Measurements from ENCODE around the gene ITFG1.

Gene ITFG1

GRCh38 chr16:47278306-47278970, 182.4 kb downstream of the ITFG1 start:
- TF ChIP-seq ZNF248 (tag by site-specific recombination; IDR thresholded peaks at IDR 0.05) (no peak), ZNF133 (tag by site-specific recombination; IDR thresholded peaks at IDR 0.05) (no peak), HOXA7 (CRISPR knock-in tag; IDR thresholded peaks at IDR 0.05; ENCODE audit: borderline replicate concordance) (no peak), ZNF140 (tag by site-specific recombination; IDR thresholded peaks at IDR 0.05) (no peak), PRDM1 (tag by site-specific recombination; IDR thresholded peaks at IDR 0.05) (no peak), ZNF114 (tag by site-specific recombination; IDR thresholded peaks at IDR 0.05) (no peak), PBX3 (CRISPR knock-in tag; IDR thresholded peaks at IDR 0.05) (no peak), ZNF16 (tag by site-specific recombination; IDR thresholded peaks at IDR 0.05; ENCODE audit: low read depth) (no peak), ZNF354C (tag by site-specific recombination; IDR thresholded peaks at IDR 0.05; ENCODE audit: borderline replicate concordance, low read depth) (no peak), ZNF701 (tag by site-specific recombination; IDR thresholded peaks at IDR 0.05) (no peak), ZNF555 (tag by site-specific recombination; conservative IDR thresholded peaks at IDR 0.05) (no peak), ZNF626 (tag by site-specific recombination; IDR thresholded peaks at IDR 0.05) (no peak), ZNF48 (tag by site-specific recombination; IDR thresholded peaks at IDR 0.05) (no peak), ZNF202 (tag by site-specific recombination; IDR thresholded peaks at IDR 0.05; ENCODE audit: borderline replicate concordance) (no peak)
- Histone ChIP-seq H3K4me1 (ENCODE audit: control insufficient read depth, insufficient read depth, low read length) (no peaks in the 10 kb centered on the region), H3K9me3 (ENCODE audit: control insufficient read depth, insufficient read depth, low read depth, low read length) (no peaks in the 10 kb centered on the region), H3K36me3 (ENCODE audit: control insufficient read depth in 2 of 2, insufficient read depth in 1 of 2, low read length in 2 of 2) (no peaks in the 10 kb centered on the region), H3K27ac (ENCODE audit: extremely low read depth, low read depth, low read length) (no peak overlapping the region), H3K4me3 (ENCODE audit: low read depth, low read length) (no peak overlapping the region)
- CTCF ChIA-PET = no interaction called here
- POLR2A ChIA-PET = no interaction called here

GRCh38 chr16:47276522-47276921, 184.3 kb downstream of the ITFG1 start:
- H3K4me3 ChIP-seq (ENCODE audit: low read depth, low read length) = no peak overlapping the region
- H3K9me3 ChIP-seq (ENCODE audit: control insufficient read depth, insufficient read depth, low read depth, low read length) = no peaks in the 10 kb centered on the region
- no peaks in the 10 kb centered on the region for H3K4me1 ChIP-seq (ENCODE audit: control insufficient read depth, insufficient read depth, low read length)
- POLR2A ChIA-PET = no interaction called here
- no peaks in the 10 kb centered on the region for H3K36me3 ChIP-seq (ENCODE audit: control insufficient read depth in 2 of 2, insufficient read depth in 1 of 2, low read length in 2 of 2)
- H3K27ac ChIP-seq (ENCODE audit: extremely low read depth, low read depth, low read length) = no peak overlapping the region
- TF ChIP-seq ZNF24 (tag by site-specific recombination; IDR thresholded peaks at IDR 0.05) (no peak), HOXC10 (CRISPR knock-in tag; IDR thresholded peaks at IDR 0.05) (no peak), BCL11B (tag by site-specific recombination; IDR thresholded peaks at IDR 0.05; ENCODE audit: low read depth) (no peak), ZNF776 (tag by site-specific recombination; IDR thresholded peaks at IDR 0.05; ENCODE audit: borderline replicate concordance) (no peak), ZNF843 (tag by site-specific recombination; IDR thresholded peaks at IDR 0.05) (no peak), TCF7L2 (IDR thresholded peaks at IDR 0.05; ENCODE audit: borderline replicate concordance, low read depth, low read length) (no peak), YY1 (tag by site-specific recombination; IDR thresholded peaks at IDR 0.05) (no peak), ZNF768 (tag by site-specific recombination; IDR thresholded peaks at IDR 0.05) (no peak), HOXD13 (CRISPR knock-in tag; IDR thresholded peaks at IDR 0.05; ENCODE audit: borderline replicate concordance) (no peak), ZBTB7A (tag by site-specific recombination; IDR thresholded peaks at IDR 0.05; ENCODE audit: low read depth) (no peak), SCRT2 (tag by site-specific recombination; IDR thresholded peaks at IDR 0.05) (no peak), ZNF76 (tag by site-specific recombination; IDR thresholded peaks at IDR 0.05; ENCODE audit: borderline replicate concordance, low read depth) (no peak), SP2 (tag by site-specific recombination; IDR thresholded peaks at IDR 0.05) (no peak)
- TF ChIP-seq, protein P1, sequence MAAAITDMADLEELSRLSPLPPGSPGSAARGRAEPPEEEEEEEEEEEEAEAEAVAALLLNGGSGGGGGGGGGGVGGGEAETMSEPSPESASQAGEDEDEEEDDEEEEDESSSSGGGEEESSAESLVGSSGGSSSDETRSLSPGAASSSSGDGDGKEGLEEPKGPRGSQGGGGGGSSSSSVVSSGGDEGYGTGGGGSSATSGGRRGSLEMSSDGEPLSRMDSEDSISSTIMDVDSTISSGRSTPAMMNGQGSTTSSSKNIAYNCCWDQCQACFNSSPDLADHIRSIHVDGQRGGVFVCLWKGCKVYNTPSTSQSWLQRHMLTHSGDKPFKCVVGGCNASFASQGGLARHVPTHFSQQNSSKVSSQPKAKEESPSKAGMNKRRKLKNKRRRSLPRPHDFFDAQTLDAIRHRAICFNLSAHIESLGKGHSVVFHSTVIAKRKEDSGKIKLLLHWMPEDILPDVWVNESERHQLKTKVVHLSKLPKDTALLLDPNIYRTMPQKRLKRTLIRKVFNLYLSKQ (tag by site-specific recombination; IDR thresholded peaks at IDR 0.05; ENCODE audit: borderline replicate concordance) = no peak
- TF ChIP-seq, protein P2, sequence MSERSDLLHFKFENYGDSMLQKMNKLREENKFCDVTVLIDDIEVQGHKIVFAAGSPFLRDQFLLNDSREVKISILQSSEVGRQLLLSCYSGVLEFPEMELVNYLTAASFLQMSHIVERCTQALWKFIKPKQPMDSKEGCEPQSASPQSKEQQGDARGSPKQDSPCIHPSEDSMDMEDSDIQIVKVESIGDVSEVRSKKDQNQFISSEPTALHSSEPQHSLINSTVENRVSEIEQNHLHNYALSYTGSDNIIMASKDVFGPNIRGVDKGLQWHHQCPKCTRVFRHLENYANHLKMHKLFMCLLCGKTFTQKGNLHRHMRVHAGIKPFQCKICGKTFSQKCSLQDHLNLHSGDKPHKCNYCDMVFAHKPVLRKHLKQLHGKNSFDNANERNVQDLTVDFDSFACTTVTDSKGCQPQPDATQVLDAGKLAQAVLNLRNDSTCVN (tag by site-specific recombination; optimal IDR thresholded peaks at IDR 0.05) = no peak
- TF ChIP-seq, protein P3, sequence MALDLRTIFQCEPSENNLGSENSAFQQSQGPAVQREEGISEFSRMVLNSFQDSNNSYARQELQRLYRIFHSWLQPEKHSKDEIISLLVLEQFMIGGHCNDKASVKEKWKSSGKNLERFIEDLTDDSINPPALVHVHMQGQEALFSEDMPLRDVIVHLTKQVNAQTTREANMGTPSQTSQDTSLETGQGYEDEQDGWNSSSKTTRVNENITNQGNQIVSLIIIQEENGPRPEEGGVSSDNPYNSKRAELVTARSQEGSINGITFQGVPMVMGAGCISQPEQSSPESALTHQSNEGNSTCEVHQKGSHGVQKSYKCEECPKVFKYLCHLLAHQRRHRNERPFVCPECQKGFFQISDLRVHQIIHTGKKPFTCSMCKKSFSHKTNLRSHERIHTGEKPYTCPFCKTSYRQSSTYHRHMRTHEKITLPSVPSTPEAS (tag by site-specific recombination; IDR thresholded peaks at IDR 0.05) = no peak
- CTCF ChIA-PET = no interaction called here

Data from HEK293 (cell line).